HG03064 (cell line): Measurements from ENCODE around the gene CCDC102A.
"Not testable (repeated sequence)": the region's sequence is repeated elsewhere in the genome, so short reads cannot be mapped to it uniquely, and the experiment has no call there.

Experiments used
- ATAC-seq: cut with Tn5 transposase; IDR thresholded peaks from one replicate; pipeline ENCODE4 v1.9.1; 2021; ENCODE audit warnings: low read depth; ENCODE audit not compliant: unreplicated experiment

Gene CCDC102A

DNA sequence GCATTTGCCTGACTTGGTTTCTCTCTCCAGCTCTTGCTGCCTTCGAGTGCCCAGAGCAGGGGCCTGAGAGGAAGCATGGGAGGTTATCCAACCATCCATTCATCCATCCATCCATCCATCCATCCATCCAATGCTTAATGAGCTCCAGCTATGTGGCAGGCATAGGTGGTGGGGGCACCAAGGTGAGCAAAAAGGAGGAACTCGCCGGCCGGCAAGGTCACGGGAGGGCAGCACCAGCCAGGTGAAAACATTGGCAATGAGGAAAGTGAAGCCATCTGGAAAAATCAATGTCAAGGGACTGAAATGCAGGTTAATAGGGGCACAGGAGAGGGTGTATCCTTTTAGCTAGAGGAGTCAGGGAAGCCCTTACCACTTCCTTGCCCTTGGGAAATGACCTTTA is 31.9 kb downstream of the CCDC102A start:
- ATAC-seq, result no peak

GRCh38 chr16:57504001-57504400 is 32.4 kb downstream of the CCDC102A start:
- no peak for ATAC-seq

- ATAC-seq, result no peak
Observed at GRCh38 chr16:57503366-57503765, 33.0 kb downstream of the CCDC102A start.

DNA sequence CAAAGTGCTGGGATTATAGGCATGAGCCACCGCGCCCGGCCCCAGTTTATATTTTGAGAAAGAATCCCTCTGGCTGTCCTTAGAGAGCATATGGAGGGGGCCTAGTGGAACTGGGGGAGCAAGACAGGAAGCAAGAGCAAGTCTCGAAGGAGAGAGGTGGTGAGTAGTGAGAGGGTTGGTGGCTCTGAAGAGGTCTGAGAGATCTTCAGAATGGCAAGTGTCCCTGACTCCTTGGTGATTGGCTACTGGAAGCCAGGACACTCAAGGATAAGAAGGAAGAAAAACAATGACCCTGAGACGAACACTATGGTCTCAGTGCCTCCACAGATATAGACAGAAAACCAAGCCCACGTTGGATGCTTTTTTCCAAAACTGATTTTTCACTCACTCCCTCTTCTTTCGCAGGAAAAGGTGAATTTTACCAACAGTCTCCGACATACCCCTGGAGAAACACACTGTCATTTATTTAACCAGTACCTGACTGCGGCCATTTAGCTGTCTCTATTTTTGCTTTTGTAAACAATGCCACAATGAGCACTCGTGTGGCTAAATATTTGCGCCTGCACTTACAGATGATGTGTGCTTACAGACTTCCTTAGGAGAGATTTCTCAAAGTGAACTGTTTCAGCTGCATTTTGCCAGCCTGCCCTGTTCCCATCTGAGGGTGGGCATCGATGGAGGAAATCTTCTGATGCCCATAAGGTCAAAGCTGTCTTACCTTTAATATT is 34.2 kb downstream of the CCDC102A start:
- no peak for ATAC-seq

DNA sequence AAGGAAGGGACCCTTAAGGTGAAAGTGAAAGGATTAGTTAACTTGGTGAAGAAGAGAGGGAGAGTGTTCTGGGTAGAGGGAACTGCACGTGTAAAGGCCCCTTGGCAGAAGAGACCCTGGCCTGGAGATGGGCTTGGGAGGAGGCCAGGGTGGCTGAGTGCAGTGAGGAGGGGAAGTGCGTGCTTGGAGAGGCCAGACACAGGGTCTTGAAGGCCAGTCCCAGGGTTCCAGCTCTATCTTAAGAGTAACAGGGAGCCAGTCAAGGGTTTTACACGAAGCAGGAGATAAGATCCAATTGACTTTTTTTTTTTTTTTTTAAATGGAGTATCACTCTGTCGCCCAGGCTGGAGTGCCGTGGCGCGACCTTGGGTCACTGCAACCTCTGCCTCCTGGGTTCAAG is 34.9 kb downstream of the CCDC102A start:
- no peak for ATAC-seq

- ATAC-seq, result no peak
Observed at GRCh38 chr16:57500578-57501111, 35.7 kb downstream of the CCDC102A start.

GRCh38 chr16:57499941-57500340 is 36.4 kb downstream of the CCDC102A start:
- not testable (repeated sequence) for ATAC-seq

DNA sequence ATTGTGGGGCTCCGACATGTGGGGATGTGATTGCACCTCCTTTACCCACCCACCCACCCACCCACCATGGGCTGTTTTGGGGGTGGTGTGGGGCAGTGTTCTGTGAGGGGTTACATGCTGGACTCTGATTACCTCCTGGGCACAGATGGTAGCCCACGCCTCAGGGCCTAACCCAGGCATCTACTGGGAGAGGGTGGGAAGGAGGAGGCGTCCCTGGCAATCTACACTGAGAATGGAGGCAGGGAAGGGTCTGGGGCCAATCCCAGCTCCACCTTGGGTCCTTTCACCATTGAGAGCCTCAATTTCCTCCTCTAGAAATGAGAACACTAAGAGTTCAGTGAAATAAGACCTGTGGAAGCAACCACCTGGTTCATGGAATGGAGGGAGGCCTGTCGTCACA is 38.3 kb downstream of the CCDC102A start:
- ATAC-seq, result no peak

- ATAC-seq, result no peak
Observed at GRCh38 chr16:57497121-57497520, 39.2 kb downstream of the CCDC102A start.

DNA sequence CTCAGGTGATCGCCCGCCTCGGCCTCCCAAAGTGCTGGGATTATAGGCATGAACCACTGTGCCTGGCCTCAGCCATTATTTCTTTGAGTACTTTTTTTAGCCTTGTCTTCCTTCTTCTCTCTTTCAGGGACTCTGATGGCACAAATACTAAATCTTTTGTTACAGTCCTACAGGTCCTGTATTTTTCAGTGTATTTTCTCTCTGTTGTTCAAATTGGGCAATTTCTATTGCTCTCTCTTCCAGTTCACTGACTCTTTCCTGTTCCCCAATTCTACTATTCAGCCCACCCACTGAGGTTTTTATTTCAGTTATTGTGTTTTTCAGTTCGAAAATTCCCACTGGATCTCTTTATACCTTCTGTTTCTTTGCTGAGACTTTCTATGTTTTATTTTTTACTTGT is 42.6 kb downstream of the CCDC102A start:
- ATAC-seq, result no peak

DNA sequence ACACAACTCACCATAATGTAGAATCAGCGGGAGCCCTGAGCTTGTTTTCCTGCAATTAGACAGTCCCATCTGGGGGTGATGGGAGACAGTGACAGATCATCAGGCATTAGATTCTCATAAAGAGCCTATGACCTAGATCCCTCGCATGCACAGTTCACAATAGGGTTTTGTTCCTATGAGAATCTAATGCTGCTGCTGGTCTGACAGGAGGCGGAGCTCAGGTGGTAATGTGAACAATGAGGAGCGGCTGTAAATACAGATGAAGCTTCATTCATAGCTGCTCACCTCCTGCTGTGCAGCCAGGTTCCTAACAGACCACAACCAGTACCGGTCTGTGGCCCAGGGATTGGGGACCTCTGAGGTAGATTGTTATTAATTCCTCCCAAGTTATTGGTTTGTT is 47.1 kb downstream of the CCDC102A start:
- ATAC-seq, result no peak

DNA sequence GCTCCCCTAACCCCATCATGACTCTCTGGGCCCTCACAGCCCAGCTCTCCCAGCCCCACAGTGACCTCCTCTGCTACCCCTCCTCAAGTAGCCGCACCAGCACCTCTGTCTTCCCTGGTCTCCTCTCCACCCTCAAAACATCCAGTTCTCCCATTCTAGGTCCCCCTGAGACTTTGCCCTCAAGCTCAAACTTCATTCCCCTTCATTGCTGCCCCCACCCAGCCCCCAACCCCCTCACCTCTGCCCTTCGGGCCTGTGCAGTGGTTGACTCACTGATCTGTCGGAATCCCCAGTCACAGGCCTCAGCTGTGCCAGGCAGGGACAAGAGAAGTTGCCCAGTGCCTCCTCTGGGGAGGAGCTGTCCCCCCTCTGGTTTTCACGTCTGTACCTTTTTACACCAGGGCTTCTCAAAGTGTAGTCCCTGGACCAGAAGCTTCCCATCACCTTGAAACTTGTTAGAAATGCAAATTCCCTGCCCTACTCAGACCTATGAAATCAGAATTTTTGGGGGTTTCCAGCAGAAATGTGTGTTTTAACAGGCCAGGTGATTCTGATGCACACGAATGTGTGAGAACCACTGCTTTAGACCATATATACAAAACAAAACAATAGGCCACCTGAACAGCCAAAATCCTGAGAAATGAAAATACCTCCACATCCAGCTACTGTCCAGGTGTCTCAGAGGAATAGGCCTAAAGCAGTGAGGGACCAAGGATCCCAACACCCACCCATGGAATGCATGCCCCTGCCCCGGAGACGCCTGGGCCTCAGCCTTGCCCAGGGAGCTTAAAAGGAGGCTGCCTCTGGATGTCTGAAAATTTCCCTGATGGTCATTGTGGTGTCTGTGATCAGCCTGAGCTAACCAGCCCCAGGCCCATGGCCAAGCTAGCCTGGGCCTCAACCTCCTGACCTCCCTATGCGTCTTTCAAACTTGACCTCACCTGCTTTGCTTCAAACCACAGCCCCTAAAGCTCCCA is 49.2 kb downstream of the CCDC102A start:
- no peak for ATAC-seq

- peak; percentile 80 for ATAC-seq
Observed at GRCh38 chr16:57485916-57486857, 50.2 kb downstream of the CCDC102A start, which contains the start of gene DOK4. Gene DOK4, minus strand, starts transcription at chr16:57486493. Its CDS starts 6,986 bp downstream, at chr16:57479507.

DNA sequence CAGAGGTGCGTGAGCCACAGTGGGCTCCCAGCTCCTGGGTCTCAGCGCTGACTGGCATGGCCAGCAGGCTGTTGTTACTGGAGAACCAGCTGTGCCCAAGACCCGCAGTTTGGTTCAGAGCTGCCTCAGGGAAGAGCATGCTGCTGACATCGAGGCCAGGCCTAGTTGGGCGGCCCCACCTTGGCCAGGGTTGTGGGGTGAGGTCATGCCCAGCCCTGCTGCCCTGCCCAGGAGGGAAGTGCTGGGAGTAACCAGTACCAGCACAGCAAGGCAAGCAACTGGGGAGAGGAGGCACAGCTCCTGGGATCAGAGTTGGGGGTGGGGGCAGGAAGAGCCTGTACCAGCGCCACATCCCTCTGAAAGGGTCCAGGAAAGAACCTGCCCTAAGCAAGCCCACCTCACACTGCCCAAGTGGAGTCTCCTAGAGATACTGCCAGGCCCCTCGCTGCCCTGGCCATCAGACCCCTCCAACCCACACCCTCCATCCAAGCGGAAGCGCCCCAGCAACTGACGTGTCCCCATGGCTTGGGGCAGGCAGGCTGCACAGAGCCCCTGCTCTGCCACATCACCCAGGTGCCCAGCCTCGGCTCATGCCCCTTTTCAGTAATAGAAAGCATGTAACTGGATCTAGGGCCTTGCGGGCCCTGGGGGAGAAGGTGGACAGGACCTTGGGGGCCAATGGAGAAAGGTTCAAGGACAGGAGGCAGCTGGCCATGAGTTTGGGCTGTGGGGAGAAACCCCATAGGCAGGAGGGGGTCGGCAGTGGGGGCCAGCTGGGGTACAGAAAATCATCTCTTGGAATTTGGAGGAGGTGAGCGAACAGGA is 51.1 kb downstream of the CCDC102A start:
- ATAC-seq, result no peak

GRCh38 chr16:57484515-57485005 is 51.8 kb downstream of the CCDC102A start:
- ATAC-seq, result no peak

- no peak for ATAC-seq
Observed at GRCh38 chr16:57483725-57484514, 52.5 kb downstream of the CCDC102A start.

DNA sequence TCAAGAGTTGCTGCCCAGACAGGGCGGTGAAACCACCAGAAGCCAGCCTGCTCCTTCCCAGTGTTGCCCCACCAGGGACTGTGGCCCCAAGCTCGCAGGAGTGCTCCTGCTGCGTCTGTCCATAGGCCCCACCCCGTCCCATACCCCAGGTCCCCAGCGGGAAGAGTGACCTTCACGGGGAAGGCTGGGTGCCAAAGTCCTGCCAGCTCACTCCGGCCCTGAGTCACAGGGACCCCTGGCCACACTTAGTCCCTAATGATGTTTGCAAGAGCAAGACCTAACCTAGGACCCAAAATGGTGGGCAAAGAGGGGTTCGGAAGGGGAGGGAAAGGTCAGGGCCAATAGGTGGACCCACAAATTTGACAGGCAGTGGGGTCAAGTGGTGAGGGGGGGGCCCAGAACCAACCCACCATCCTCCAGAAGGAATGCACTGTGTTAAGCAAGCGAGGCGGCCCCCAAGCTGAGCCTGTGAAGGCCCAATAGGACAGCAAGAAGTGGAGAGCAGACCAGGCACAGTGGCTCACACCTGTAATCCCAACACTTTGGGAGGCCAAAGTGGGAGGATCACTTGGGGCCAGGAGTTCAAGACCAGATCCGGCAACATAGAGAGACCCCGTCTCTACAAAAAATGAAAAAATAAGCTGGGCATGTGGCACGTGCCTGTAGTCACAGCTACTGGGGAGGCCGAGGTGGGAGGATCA is 53.4 kb downstream of the CCDC102A start:
- ATAC-seq, result no peak

DNA sequence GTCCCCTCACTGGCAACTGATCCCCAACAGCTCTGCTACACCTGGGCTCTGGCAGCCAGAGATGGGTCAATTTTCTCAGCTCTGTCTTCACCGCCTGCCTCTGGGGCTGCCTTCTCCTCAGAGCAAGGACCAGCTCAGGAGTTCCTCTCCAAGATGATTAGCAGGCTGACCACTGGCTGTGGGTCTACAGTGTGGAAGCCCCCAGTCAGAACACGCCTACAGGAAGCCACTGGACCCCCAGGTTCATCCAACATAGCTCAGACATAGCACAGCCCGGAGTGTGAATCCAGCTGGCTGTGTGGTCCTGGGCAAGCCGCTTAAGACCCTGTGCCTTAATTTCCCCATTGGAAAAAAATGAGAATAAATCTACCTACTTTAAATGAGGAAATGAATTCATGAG is 55.0 kb downstream of the CCDC102A start:
- no peak for ATAC-seq
